Activated CD4-positive, alpha-beta T cell treated with anti-CD3 and anti-CD28 coated beads for 36 hours (primary cell): ENCODE measurements around the gene GALNT1. TPM values are rescaled to one million over a fixed set of nuclear protein-coding genes. Genes with fewer than 3 reads are reported as not detected.
"Not testable (repeated sequence)": the region's sequence is repeated elsewhere in the genome, so short reads cannot be mapped to it uniquely, and the experiment has no call there.

ENCODE experiments used
- ATAC-seq: fragments of 200-7000 bp; cut with Tn5 transposase; one replicate; pipeline ENCODE4 v1.10.0; 2021; ENCODE audit warnings: mild to moderate bottlenecking, moderate library complexity
- CTCF ChIA-PET: fragments of 350-600 bp; sonication (Branson Sonifier 250); formaldehyde crosslinking; loops from one replicate; lab custom pipeline; 2021; ENCODE audit warnings: antibody characterized with exemption; lab: Charles Lee
- POLR2A ChIA-PET: fragments of 350-600 bp; sonication (Branson Sonifier 250); formaldehyde crosslinking; loops from one replicate; lab custom pipeline; 2021; ENCODE audit warnings: antibody characterized with exemption, inconsistent platforms; lab: Charles Lee
- DNase-seq: peaks from one replicate; pipeline ENCODE4 v3.0.0-alpha.2; 2020
- H3K27ac Mint-ChIP-seq: one replicate; pipeline ENCODE4 v1.8.0; 2021; ENCODE audit warnings: mixed read lengths
- H3K27me3 Mint-ChIP-seq: one replicate; pipeline ENCODE4 v1.8.0; 2021; ENCODE audit warnings: mixed read lengths
- H3K36me3 Mint-ChIP-seq: one replicate; pipeline ENCODE4 v1.8.0; 2021; ENCODE audit warnings: low read depth, mixed read lengths
- H3K4me1 Mint-ChIP-seq: one replicate; pipeline ENCODE4 v1.8.0; 2021; ENCODE audit warnings: mixed read lengths
- H3K4me3 Mint-ChIP-seq: one replicate; pipeline ENCODE4 v1.8.0; 2021; ENCODE audit warnings: mild to moderate bottlenecking, moderate library complexity, mixed read lengths
- H3K9me3 Mint-ChIP-seq: one replicate; pipeline ENCODE4 v1.8.0; 2021; ENCODE audit warnings: low read depth, mixed read lengths
- intact Hi-C, 2 experiments: fragments of 100-400 bp; cut with DNase I in 1 of 2; cut with micrococcal nuclease in 1 of 2; formaldehyde crosslinking; loops; one replicate each; pipeline versions ENCODE4 v1.14.2 to v1.15.1; 2022 to 2024; cut with DNase I, micrococcal nuclease
- total RNA-seq, 2 experiments: library from RNA; stranded (reverse); gene quantifications; one replicate each; pipeline ENCODE4 v1.2.3, GENCODE V29; 2021

Gene GALNT1
- total RNA-seq, 2 experiments from 2014 or later: 22.5 to 35.8 TPM

GRCh38 chr18:35570182-35570581, 11.4 kb upstream of the GALNT1 start:
- ChIA-PET POLR2A (no interaction called here), CTCF (interaction anchor here (0.9 kb wide), 1 partner anchor 19 kb away, joined by 3 read pairs; no protein-coding TSS in a partner anchor)
- no peaks in the 10 kb centered on the region for H3K27me3 Mint-ChIP-seq
- intact Hi-C loops: no loop called here
- no peak overlapping the region for H3K27ac Mint-ChIP-seq
- H3K4me1 Mint-ChIP-seq: peaks cover 8% of the 10 kb centered on the region
- ATAC-seq (no peak), DNase-seq (no peak)
- H3K9me3 Mint-ChIP-seq: no peaks in the 10 kb centered on the region
- no peak overlapping the region for H3K4me3 Mint-ChIP-seq
- no peaks in the 10 kb centered on the region for H3K36me3 Mint-ChIP-seq

DNA sequence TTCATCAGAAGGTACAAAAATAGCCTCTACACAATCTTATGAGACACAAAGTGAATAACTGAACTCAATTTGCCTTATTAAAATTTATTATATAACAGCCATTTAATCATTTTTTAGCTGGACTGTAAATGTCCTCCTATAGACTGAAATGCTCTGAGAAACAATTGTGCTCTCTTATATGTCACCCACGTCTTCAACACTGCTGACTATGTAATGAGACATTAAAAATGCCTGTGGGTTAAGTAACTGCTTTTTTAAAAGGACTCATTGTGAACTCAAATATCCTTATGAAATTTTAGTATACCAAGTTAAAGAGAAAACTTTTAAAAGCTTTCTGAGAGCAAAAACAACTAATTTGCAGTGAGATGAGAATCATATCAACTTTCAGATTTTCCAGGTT, 10.4 kb upstream of the GALNT1 start:
- DNase-seq (no peak), ATAC-seq (no peak)
- Mint-ChIP-seq H3K27ac (no peak overlapping the region), H3K36me3 (no peaks in the 10 kb centered on the region), H3K4me3 (no peak overlapping the region), H3K27me3 (no peaks in the 10 kb centered on the region), H3K4me1 (peaks cover 8% of the 10 kb centered on the region), H3K9me3 (peaks cover 3% of the 10 kb centered on the region)
- intact Hi-C loops: no loop called here
- ChIA-PET POLR2A (no interaction called here), CTCF (interaction anchor here (0.9 kb wide), 1 partner anchor 18 kb away, joined by 3 read pairs; no protein-coding TSS in a partner anchor)

DNA sequence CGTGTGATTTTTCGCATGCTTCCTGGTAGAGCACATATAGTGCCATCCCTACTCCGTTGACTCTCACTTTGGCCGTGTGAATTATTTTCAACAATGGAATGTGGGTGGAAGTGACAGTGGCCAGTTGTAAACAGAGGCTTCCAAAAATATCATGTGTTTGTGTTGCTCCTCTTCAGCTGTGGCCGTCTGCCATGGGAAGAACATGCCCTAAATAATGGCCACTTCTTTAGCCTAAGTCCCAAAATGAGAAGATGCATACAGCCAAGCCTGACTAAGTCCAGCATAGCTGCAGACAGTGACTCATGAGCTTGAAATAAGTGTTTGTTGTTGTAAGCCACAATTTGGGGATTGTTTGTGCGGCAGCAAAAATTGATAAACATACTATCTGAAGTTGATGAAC, 8.9 kb upstream of the GALNT1 start:
- Mint-ChIP-seq H3K36me3 (no peaks in the 10 kb centered on the region), H3K27me3 (no peaks in the 10 kb centered on the region), H3K4me3 (no peak overlapping the region), H3K9me3 (peaks cover 7% of the 10 kb centered on the region), H3K4me1 (peaks cover 21% of the 10 kb centered on the region), H3K27ac (no peak overlapping the region)
- intact Hi-C loops: no loop called here
- ATAC-seq: no peak
- no peak for DNase-seq
- ChIA-PET POLR2A (no interaction called here), CTCF (no interaction called here)

DNA sequence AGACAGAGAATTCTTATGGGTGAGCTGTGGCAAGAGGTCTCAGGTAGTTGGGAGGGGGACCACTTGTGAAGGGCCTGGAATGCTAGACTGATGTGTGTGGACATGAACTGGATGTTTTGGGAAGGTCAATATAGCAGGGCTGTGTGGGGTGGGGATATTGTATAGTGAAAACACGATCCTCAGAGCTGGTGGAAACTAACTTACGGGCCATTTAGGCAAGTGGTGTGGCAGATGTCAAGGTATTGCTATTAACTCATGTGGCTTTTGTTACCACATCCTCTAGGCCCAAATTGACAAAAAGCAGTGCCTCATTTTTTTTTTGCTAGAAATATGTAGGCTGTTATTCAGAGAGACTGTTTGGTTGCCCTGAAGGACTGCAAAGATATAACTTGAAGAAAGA, 8.0 kb upstream of the GALNT1 start:
- ATAC-seq: no peak
- ChIA-PET CTCF (no interaction called here), POLR2A (interaction anchor here (0.7 kb wide), 1 partner anchor 292 kb away, joined by 3 read pairs; no protein-coding TSS in a partner anchor)
- Mint-ChIP-seq H3K4me1 (peaks cover 25% of the 10 kb centered on the region), H3K27ac (no peak overlapping the region), H3K4me3 (no peak overlapping the region), H3K27me3 (peaks cover 4% of the 10 kb centered on the region), H3K36me3 (no peaks in the 10 kb centered on the region), H3K9me3 (peaks cover 7% of the 10 kb centered on the region)
- no peak for DNase-seq
- intact Hi-C loops: no loop called here

DNA sequence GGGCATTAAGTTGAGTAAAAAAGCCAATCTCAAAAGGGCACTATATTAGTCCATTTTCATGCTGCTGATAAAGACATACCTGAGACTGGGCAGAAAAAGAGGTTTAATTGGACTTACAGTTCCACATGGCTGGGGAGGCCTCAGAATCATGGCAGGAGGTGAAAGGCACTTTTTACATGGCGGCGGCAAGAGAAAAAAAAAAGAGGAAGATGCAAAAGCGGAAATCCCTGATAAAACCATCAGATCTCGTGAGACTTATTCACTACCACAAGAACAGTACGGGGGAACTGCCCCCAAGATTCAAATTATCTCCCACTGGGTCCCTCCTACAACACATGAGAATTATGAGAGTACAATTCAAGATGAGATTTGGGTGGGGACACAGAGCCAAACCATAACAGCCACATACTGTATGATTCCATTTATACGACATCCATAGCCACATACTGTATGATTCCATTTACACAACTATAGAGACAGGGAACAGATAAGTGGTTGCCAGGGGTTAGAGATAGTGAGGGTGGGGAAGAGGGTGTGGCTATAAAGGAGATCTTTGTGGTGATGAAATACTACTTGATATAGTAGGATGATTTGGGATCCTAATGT, 5.2 kb upstream of the GALNT1 start:
- intact Hi-C loops: loop anchor here (2.0 to 5.0 kb wide), 3 partner anchors 79 to 169 kb away; partner anchors contain the start of gene INO80C (in 1 of the 2)
- ATAC-seq: not testable (repeated sequence)

GRCh38 chr18:35577045-35577848, 4.3 kb upstream of the GALNT1 start:
- CTCF ChIA-PET: interaction anchor here (0.5 to 0.7 kb wide), 2 partner anchors 12 to 35 kb away, joined by 3 read pairs; no protein-coding TSS in a partner anchor
- intact Hi-C loops: loop anchor here (1.0 to 5.0 kb wide), 7 partner anchors 39 to 395 kb away; partner anchors contain the start of genes INO80C (in 1 of the 2) and RMP24 (in 1 of the 2)
- DNase-seq: peak; percentile 64
- ATAC-seq: peak; percentile 79
- H3K27ac Mint-ChIP-seq: peak overlapping the region; percentile 61
- peaks cover 7% of the 10 kb centered on the region for H3K9me3 Mint-ChIP-seq
- peaks cover 17% of the 10 kb centered on the region for H3K27me3 Mint-ChIP-seq
- POLR2A ChIA-PET: interaction anchor here (1.1 to 1.5 kb wide), 2 partner anchors 15 to 79 kb away, joined by 3 to 5 read pairs; partner anchors contain the start of gene INO80C
- no peaks in the 10 kb centered on the region for H3K36me3 Mint-ChIP-seq
- no peak overlapping the region for H3K4me3 Mint-ChIP-seq
- H3K4me1 Mint-ChIP-seq: peaks cover 26% of the 10 kb centered on the region

More for the DNA sequence above, 5.2 kb upstream of the GALNT1 start:
- DNase-seq, H3K36me3 Mint-ChIP-seq, POLR2A ChIA-PET, H3K9me3 Mint-ChIP-seq, CTCF ChIA-PET, H3K4me3 Mint-ChIP-seq, H3K27ac Mint-ChIP-seq: not testable (repeated sequence)
- Mint-ChIP-seq H3K4me1 (peaks cover 25% of the 10 kb centered on the region), H3K27me3 (peaks cover 17% of the 10 kb centered on the region)

GRCh38 chr18:35578481-35578880, 3.1 kb upstream of the GALNT1 start:
- ChIA-PET POLR2A (interaction anchor here (1.5 kb wide), 1 partner anchor 80 kb away, joined by 5 read pairs; the partner anchor contains the start of gene INO80C), CTCF (interaction anchor here (0.7 kb wide), 1 partner anchor 425 kb away, joined by 3 read pairs; no protein-coding TSS in a partner anchor)
- H3K27me3 Mint-ChIP-seq: peaks cover 17% of the 10 kb centered on the region
- no peak overlapping the region for H3K27ac Mint-ChIP-seq
- no peak overlapping the region for H3K4me3 Mint-ChIP-seq
- peaks cover 33% of the 10 kb centered on the region for H3K4me1 Mint-ChIP-seq
- ATAC-seq (no peak), DNase-seq (no peak)
- H3K9me3 Mint-ChIP-seq: peaks cover 7% of the 10 kb centered on the region
- intact Hi-C loops: loop anchor here (5.0 kb wide), 2 partner anchors 81 to 171 kb away; partner anchors contain the start of gene INO80C (in 1 of the 2)
- peaks cover 2% of the 10 kb centered on the region for H3K36me3 Mint-ChIP-seq

DNA sequence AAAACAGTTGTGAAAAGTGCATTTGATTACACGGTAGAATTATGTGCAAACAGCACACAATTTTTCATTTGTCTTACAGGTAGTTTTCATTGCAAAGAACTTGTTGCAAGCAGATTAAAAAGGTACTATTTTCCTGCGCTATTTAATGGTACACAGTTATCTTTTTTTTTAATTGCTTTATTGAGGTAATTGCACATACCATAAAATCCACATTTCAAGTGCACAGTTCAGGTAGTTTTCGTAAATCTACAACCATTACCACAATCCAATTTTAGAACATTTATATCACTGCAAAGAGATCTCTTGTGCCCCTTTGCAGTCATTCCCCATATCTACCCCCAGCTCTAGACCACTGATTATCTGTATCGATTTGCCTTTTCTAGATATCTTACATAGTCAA, 2.6 kb upstream of the GALNT1 start:
- H3K27me3 Mint-ChIP-seq: peaks cover 17% of the 10 kb centered on the region
- ChIA-PET CTCF (interaction anchor here (0.6 kb wide), 1 partner anchor 10 kb away, joined by 3 read pairs; no protein-coding TSS in a partner anchor), POLR2A (no interaction called here)
- ATAC-seq (no peak), DNase-seq (no peak)
- H3K27ac Mint-ChIP-seq: no peak overlapping the region
- H3K4me1 Mint-ChIP-seq: peaks cover 33% of the 10 kb centered on the region
- H3K9me3 Mint-ChIP-seq: peaks cover 7% of the 10 kb centered on the region
- peaks cover 4% of the 10 kb centered on the region for H3K36me3 Mint-ChIP-seq
- intact Hi-C loops: loop anchor here (5.0 kb wide), 2 partner anchors 82 to 172 kb away; partner anchors contain the start of gene INO80C (in 1 of the 2)
- no peak overlapping the region for H3K4me3 Mint-ChIP-seq

- CTCF ChIA-PET: no interaction called here
- Mint-ChIP-seq H3K36me3 (peaks cover 10% of the 10 kb centered on the region), H3K27me3 (peaks cover 17% of the 10 kb centered on the region)
Observed at GRCh38 chr18:35580701-35581539, 620 bp upstream of the GALNT1 start.

DNA sequence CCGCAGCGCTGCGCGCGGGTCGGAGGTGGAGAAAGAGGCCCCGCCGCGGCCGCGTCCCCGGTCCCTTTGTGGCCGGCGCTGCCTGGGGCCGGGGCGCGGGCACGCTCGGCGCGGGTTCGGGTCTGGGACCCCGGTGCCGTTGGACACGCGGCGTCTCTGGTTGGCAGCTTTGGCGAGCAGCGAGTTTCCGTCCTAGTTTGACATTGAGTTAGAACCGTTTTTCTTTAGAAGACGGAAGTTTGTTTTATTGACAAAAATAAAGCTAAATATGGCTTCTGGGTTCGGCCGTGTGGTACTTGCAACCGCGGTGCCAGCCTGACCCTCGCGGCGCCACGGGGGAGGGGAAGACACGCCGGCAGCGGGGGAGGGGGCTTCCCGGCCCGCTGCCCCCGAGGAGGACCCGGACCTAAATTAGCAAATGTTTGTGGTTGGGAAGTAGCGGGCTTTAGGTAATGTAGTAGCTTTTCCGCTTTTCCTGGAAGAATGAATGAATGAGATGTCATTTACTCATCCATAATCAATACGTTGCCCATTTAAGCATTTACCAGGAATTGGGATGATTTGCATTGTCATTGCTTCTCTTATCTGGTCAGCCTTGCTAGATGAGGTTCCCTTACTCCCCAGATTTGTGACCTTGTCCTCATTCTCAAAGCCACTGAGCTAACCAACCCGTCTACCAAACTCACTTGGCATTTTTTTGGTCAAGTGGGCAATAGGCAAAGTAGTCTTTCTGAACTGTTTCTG, 530 bp downstream of the GALNT1 start:
- POLR2A ChIA-PET: interaction anchor here (1.0 kb wide), 1 partner anchor 85 kb away, joined by 3 read pairs; the partner anchor contains the start of gene INO80C
- peaks cover 10% of the 10 kb centered on the region for H3K36me3 Mint-ChIP-seq
- H3K4me1 Mint-ChIP-seq: peaks cover 29% of the 10 kb centered on the region
- H3K4me3 Mint-ChIP-seq: peak overlapping the region; percentile 62
- H3K9me3 Mint-ChIP-seq: peaks cover 2% of the 10 kb centered on the region
- peaks cover 17% of the 10 kb centered on the region for H3K27me3 Mint-ChIP-seq
- DNase-seq (peak; percentile 41), ATAC-seq (no peak)
- H3K27ac Mint-ChIP-seq: peak overlapping the region; percentile 56
- CTCF ChIA-PET: interaction anchor here (0.5 kb wide), 1 partner anchor 168 kb away, joined by 3 read pairs; no protein-coding TSS in a partner anchor
- intact Hi-C loops: loop anchor here (1.0 to 10.0 kb wide), 8 partner anchors 34 to 605 kb away; partner anchors contain the start of genes ELP2 (in 1 of the 2), INO80C (in 1 of the 2), RMP24 (in 1 of the 2) and RPRD1A (in 1 of the 2)

More at GRCh38 chr18:35580701-35581539, 620 bp upstream of the GALNT1 start:
- Mint-ChIP-seq H3K27ac (peak overlapping the region; percentile 37), H3K4me3 (peak overlapping the region; percentile 69), H3K4me1 (peaks cover 35% of the 10 kb centered on the region), H3K9me3 (peaks cover 9% of the 10 kb centered on the region)
- DNase-seq (peak; percentile 72), ATAC-seq (peak; percentile 61)
- POLR2A ChIA-PET: interaction anchor here (0.6 to 1.3 kb wide), 2 partner anchors 83 to 544 kb away, joined by 3 to 4 read pairs; partner anchors contain the start of gene INO80C
- intact Hi-C loops: loop anchor here (1.0 to 10.0 kb wide), 7 partner anchors 84 to 604 kb away; partner anchors contain the start of genes ELP2 (in 1 of the 2), INO80C (in 1 of the 2), RMP24 (in 1 of the 2) and RPRD1A (in 1 of the 2)
